Transverse colon (tissue), 3 donors: Measurements from ENCODE around the gene PDE2A.

Experiments used
- CTCF ChIP-seq, 5 experiments: fragments of 200-600 bp in 3 of 5; fragments of 450-650 bp in 2 of 5; sonication (generic) in 3 of 5; IDR thresholded peaks; 1 replicate in 2 of 5; 2 replicates in 3 of 5; pipeline ENCODE4 v1.5.1; 2016 to 2017; ENCODE audit warnings: antibody characterized with exemption in 5 of 5, inconsistent platforms in 3 of 5, mild to moderate bottlenecking in 2 of 5, moderate library complexity in 1 of 5
- POLR2A ChIP-seq: fragments of 450-650 bp; IDR thresholded peaks from one replicate; pipeline ENCODE4 v1.6.1; 2016; ENCODE audit warnings: antibody characterized with exemption, mild to moderate bottlenecking, moderate library complexity

DNA sequence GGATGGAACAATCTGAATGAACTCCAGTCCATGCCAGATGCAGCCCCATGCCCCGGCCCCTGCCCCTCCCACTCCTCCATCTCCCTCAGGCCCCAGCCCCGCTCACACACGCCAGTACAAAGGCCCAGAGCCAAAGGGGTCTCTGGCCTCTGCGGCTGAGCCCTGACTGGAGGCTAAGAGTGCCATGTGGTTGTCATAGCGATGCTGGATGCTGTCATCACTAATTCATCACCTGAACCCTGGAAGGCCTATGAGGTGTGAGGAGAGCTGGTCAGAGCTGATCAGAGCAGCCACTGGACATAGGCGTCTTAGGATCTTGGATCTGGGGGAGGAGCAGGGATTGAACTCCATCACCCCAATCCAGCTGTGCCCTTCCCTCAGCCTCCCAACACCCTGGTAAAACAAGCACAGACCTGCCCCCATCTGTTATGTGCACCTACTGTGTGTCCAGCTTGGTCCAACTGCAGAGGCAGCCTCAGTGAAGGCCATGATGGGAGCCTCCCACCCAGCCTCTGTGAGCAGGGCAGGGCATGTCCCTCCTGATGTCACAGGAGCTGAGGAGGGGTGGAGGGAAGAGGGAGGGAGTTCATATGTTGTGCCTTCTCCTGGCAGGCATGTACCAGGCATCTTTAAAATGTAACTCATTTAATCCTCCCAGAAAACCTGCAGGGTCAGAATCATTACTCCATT lies 16.7 kb downstream of the PDE2A start:
- no peak for TF ChIP-seq POLR2A
- TF ChIP-seq CTCF (IDR thresholded peaks at IDR 0.05), result no peak
